Fibroblast of lung (primary cell): ENCODE measurements around the gene RERE.

Source experiments
- EZH2 ChIP-seq: IDR thresholded peaks from 2 replicates; pipeline ENCODE4 v1.5.1; 2012; ENCODE audit warnings: low read length, control low read depth, mild to moderate bottlenecking; ENCODE audit errors: missing control alignments
- TF ChIP-seq, protein P1 (sequence below), 2 donors: IDR thresholded peaks in 1 of 2; conservative IDR thresholded peaks in 1 of 2; 1 replicate in 1 of 2; 2 replicates in 1 of 2; pipeline ENCODE4 v1.5.1; 2011 to 2012; ENCODE audit warnings: low read length in 2 of 2, control low read depth in 1 of 2, inconsistent platforms in 1 of 2, low read depth in 1 of 2, mild to moderate bottlenecking in 1 of 2

GRCh38 chr1:8503842-8504241 is 313.6 kb downstream of the RERE start:
- TF ChIP-seq, protein P1, sequence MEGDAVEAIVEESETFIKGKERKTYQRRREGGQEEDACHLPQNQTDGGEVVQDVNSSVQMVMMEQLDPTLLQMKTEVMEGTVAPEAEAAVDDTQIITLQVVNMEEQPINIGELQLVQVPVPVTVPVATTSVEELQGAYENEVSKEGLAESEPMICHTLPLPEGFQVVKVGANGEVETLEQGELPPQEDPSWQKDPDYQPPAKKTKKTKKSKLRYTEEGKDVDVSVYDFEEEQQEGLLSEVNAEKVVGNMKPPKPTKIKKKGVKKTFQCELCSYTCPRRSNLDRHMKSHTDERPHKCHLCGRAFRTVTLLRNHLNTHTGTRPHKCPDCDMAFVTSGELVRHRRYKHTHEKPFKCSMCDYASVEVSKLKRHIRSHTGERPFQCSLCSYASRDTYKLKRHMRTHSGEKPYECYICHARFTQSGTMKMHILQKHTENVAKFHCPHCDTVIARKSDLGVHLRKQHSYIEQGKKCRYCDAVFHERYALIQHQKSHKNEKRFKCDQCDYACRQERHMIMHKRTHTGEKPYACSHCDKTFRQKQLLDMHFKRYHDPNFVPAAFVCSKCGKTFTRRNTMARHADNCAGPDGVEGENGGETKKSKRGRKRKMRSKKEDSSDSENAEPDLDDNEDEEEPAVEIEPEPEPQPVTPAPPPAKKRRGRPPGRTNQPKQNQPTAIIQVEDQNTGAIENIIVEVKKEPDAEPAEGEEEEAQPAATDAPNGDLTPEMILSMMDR (conservative IDR thresholded peaks at IDR 0.05 in 1 of 2, IDR thresholded peaks at IDR 0.05 in 1 of 2; ENCODE audit: low read depth in 1 of 2, low read length in 2 of 2): no peak
- TF ChIP-seq EZH2: no peak
